Neural progenitor cell (in vitro differentiated cells): ENCODE results near the gene MID1.

Experiments
- EZH2 ChIP-seq: fragments of 200-600 bp; sonication (generic); IDR thresholded peaks from 2 replicates; pipeline ENCODE4 v1.6.1; 2017; ENCODE audit warnings: antibody characterized with exemption, mild to moderate bottlenecking, moderate library complexity
- TF ChIP-seq, protein P1 (sequence below): fragments of 200-600 bp; sonication (generic); IDR thresholded peaks from 2 replicates; pipeline ENCODE4 v1.5.1; 2017; ENCODE audit warnings: antibody characterized with exemption, mild to moderate bottlenecking

DNA sequence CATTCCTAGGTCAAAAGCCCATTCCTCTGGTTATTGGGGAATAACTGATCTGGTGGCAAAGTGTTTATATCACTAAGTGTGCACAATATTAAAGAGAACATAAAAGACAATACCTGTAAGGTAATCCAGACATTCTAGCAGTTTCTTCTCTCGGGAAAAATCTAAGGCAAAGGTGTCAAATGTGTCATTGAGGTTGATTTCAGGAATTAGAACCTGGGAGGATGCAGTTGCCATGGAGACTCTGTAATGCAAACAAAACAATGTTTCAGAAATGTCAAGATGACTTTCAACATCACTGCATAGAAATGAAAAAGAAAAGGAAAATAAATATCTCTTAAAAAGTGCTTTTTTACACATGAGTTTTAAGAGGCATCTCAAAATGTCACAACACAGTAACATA, 145.9 kb downstream of the MID1 start:
- no peak for TF ChIP-seq EZH2
- TF ChIP-seq, protein P1, sequence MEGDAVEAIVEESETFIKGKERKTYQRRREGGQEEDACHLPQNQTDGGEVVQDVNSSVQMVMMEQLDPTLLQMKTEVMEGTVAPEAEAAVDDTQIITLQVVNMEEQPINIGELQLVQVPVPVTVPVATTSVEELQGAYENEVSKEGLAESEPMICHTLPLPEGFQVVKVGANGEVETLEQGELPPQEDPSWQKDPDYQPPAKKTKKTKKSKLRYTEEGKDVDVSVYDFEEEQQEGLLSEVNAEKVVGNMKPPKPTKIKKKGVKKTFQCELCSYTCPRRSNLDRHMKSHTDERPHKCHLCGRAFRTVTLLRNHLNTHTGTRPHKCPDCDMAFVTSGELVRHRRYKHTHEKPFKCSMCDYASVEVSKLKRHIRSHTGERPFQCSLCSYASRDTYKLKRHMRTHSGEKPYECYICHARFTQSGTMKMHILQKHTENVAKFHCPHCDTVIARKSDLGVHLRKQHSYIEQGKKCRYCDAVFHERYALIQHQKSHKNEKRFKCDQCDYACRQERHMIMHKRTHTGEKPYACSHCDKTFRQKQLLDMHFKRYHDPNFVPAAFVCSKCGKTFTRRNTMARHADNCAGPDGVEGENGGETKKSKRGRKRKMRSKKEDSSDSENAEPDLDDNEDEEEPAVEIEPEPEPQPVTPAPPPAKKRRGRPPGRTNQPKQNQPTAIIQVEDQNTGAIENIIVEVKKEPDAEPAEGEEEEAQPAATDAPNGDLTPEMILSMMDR = no peak
